NB4 (cell line): Measurements from ENCODE around the gene SSTR1.

Experiments used
- DNase-seq: peaks from one replicate; pipeline ENCODE4 v3.0.0; 2010; ENCODE audit warnings: low read depth
- H3K4me3 ChIP-seq: one replicate; pipeline ENCODE4 v1.5.1; 2011; ENCODE audit warnings: mild to moderate bottlenecking, low read depth, low read length, moderate library complexity
- CTCF ChIP-seq: IDR thresholded peaks from one replicate; pipeline ENCODE4 v1.5.1; 2012; ENCODE audit warnings: low read depth, low read length
- MAX ChIP-seq: IDR thresholded peaks from 2 replicates; pipeline ENCODE4 v1.6.1; 2011; ENCODE audit warnings: low read depth, low read length
- MYC ChIP-seq: IDR thresholded peaks from 2 replicates; pipeline ENCODE4 v1.6.1; 2011; ENCODE audit warnings: low read depth, low read length
- POLR2A ChIP-seq: IDR thresholded peaks from 2 replicates; pipeline ENCODE4 v1.6.1; 2011; ENCODE audit warnings: mild to moderate bottlenecking; ENCODE audit not compliant: insufficient read length; ENCODE audit errors: extremely low read depth

Gene SSTR1

GRCh38 chr14:38175658-38176057 lies 32.0 kb upstream of the SSTR1 start:
- no peak for DNase-seq
- TF ChIP-seq MYC (no peak), MAX (no peak), POLR2A (no peak), CTCF (no peak)
- H3K4me3 ChIP-seq = no peak overlapping the region

- TF ChIP-seq POLR2A (no peak), CTCF (no peak), MAX (no peak), MYC (no peak)
- no peak overlapping the region for H3K4me3 ChIP-seq
- no peak for DNase-seq
Measured at GRCh38 chr14:38176379-38176778, 31.3 kb upstream of the SSTR1 start.

- H3K4me3 ChIP-seq = no peak overlapping the region
- no peak for DNase-seq
- TF ChIP-seq CTCF (no peak), MAX (no peak), MYC (no peak), POLR2A (no peak)
Measured at GRCh38 chr14:38184132-38184531, 23.6 kb upstream of the SSTR1 start.

- no peak overlapping the region for H3K4me3 ChIP-seq
- no peak for TF ChIP-seq MYC
- TF ChIP-seq CTCF = no peak
- TF ChIP-seq POLR2A = no peak
- no peak for TF ChIP-seq MAX
- DNase-seq = no peak
Measured at GRCh38 chr14:38185671-38186070, 22.0 kb upstream of the SSTR1 start.

GRCh38 chr14:38186216-38186615 lies 21.5 kb upstream of the SSTR1 start:
- no peak for DNase-seq
- no peak for TF ChIP-seq MAX
- H3K4me3 ChIP-seq = no peak overlapping the region

GRCh38 chr14:38187528-38187927 lies 20.2 kb upstream of the SSTR1 start:
- H3K4me3 ChIP-seq = no peak overlapping the region
- TF ChIP-seq POLR2A = no peak
- no peak for TF ChIP-seq CTCF
- no peak for TF ChIP-seq MAX
- TF ChIP-seq MYC = no peak
- no peak for DNase-seq
